Eye (tissue), 1 donor: Measurements from ENCODE around the gene ESCO1.

Experiments
- DNase-seq: peaks from one replicate; pipeline ENCODE4 v3.0.0-alpha.2; 2015

The ESCO1 gene

DNA sequence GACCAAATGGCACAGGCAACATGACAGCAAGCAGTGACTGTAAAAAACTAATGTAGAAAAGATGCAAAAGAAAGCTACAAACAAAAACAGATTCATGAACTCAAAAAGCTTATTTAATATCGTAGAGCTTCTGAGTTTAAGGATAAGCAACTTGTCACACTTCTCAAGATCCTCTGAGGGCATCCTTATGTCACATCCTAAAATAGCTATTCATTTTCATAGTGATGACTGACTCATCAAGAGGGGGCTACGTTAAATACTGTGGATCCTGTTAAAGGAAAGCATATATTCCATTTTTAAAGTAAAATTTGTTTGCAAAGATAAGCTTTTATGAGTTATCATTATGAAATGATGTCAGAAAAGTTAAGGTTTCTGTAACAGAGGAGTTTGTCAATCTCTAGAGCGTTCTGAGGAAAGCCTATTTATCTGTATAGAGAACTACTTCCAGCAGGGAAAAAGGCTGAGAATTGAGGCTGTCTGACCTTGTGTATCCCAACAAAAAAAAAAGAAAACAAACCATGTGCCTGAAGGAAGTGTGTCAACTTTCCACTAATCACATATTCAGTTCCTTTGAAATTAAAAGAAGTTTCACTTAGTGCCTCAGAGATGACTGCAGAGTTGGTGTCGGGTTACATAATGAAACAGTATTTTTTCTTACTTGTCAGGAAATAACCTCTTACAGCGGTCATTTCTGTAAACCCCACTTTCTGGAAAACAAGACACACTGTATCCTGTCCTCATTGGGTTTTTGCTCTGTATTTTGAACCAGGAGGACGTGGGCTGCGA is 115.5 kb downstream of the ESCO1 start:
- DNase-seq = no peak

DNA sequence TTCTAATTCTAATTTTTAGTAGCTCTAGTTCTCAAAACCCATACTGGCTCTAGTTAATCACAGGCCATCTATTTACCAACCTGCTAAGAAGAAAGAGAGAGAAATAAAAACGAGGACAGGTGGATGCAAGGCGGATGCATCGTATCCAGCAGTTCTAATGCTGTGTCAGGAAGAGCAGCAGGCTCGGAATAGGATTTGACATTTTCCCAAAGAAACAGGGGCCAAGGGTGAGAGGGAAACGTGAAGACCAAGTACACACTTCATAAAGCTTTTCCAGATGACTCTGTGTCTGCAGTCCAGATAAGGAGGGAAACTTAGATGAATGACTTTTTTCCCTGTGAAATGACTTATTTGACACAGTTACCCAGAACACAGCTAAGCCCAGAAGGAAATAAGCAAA is 117.5 kb downstream of the ESCO1 start:
- no peak for DNase-seq

DNA sequence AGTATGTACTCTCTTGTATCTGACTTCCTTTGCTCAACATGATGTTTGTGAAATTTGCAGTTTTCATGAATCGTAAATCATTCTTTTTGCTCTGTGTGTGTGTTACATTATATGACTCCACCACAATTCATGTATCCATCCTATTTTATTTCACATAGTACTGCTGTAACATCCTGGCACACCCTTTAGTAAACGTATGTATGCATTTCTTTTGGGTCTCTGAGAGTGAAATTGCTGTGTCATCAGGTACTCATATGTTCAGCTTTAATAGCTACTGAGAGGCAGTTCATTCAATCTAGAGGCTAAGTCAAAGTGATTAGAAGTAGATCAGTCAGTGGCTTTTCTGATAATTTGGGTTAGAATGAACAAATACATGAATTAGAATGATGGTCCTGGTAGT is 118.8 kb downstream of the ESCO1 start:
- DNase-seq = no peak

DNA sequence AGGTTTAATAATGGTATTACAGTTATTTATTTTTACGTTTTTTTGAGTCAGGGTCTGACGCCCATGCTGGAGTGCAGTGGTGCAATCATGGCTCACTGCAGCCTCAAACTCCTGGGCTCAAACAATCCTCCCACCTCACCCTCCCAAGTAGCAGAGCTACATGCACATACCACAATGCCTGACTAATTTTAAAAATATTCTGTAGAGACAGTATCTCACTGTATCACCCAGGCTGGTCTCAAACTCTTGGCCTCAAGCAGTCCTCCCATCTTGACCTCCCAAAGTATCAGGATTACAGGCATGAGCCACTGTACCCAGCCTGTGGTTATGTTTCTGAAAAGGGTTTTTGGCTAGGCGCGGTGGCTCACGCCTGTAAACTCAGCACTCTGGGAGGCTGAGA is 120.8 kb downstream of the ESCO1 start:
- no peak for DNase-seq
